ENCODE results near the gene HRH4.

HRH4 gene

GRCh38 chr18:24460388-24460787, at the start of gene HRH4:
HRH4 (plus strand) TSS chr18:24460637; CDS start chr18:24460729, 92 bp downstream.
- no peak for DNase-seq (ENCODE audit: low spot score)

DNA sequence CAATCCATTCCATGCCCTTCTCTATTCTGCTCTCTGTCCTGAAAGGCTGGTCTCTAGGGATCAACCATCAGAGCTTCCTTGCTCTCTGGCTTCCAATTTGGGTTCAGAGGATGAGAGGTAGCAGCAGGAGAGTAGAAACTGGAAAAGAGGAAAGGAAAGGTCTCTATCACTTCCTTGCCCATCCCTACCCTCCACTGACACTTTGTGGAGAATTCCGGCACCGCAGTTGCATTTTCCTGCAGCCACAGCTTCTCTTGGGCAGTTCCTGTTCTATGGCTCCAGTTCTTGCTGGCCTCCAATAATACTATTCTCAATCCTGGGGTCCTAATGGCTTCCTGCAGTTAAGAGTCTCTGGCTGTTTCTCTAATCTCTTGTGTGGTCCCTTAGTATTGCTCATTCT, 47.3 kb upstream of the HRH4 start:
- no peak for DNase-seq (ENCODE audit: low spot score)

DNA sequence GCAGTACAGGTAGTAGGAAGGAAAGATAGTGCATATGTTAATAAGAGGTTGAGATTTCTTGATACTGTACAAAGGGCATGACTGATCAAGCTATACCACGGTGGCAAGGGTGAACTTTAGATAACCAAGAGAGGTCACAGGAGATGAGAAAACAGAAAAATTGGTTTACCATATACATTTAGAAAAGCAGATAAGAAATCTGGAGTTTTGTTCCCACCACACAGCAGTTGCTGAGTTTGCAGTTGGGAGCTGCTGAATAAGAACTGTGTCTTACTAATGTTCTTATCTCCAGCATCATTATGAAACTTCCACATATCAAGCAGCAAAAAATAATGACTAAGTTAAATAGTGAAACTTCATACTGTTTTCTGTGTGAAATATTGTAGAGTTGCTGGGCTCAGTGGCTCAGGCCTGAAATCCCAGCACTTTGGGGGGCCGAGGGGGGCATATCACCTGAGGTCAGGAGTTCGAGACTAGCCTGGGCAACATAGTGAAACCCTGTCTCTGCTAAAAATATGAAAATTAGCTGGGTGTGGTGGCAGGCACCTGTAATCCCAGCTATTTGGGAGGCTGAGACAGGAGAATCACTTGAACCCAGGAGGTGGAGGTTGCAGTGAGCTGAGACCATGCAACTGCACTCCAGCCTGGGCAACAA, 46.0 kb upstream of the HRH4 start:
- DNase-seq (ENCODE audit: low spot score) = no peak

DNA sequence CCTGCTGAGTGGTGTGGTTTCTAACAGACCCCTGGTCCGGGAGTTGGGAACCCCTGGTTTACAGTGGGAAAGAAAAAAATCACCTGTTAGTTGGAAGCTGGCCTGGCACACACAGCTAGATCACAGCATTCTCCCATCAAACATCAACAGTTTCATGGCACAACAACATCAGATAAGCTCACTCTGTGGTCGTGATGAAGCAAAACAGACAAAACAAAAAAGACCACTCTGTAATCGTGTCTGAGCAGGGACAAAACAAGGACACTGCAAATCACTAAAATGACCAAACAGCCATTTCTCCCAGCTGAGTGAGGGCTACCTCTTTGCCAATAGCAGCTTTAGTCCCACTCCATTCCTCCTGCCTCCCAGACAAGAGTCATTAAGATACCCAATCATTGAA, 43.0 kb upstream of the HRH4 start:
- DNase-seq (ENCODE audit: low spot score) = no peak

DNA sequence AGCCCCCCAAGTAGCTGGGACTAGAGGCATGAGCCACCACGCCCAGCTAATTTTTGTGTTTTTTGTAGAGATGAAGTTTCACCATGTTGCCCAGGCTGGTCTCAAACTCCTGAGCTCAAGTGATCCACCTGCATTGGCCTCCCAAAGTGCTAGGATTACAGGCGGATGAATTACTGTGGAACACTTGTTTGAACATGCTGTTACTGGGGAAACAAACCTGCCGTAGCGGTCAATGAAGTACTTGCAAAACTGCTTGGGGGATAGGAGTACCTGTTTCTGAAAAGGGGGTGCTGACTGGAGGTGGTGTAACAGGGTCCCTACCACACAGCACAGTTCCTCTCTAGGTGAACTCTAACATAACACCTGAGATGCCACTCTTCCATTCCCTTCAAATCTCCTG, 39.9 kb upstream of the HRH4 start:
- DNase-seq (ENCODE audit: low spot score) = no peak

DNA sequence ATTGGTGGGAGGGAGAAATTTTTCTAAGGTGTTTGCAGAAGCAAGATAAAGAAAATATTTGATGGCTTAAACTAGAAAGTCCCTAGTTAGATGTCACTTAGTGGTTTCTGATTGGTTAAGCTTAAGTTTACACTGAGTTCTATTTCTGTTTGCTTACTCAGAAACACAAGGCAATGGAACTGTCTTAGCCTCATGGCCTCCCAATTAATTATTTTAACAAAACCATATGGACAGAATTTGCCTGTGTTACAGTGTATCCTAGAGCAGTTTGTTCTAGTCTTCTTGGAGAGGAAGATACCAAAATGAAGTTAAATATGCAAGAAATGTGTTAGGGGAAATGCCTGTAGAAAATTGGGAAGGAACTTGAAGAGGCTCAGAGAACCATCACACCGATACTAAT, 38.6 kb upstream of the HRH4 start:
- no peak for DNase-seq (ENCODE audit: low spot score)

DNA sequence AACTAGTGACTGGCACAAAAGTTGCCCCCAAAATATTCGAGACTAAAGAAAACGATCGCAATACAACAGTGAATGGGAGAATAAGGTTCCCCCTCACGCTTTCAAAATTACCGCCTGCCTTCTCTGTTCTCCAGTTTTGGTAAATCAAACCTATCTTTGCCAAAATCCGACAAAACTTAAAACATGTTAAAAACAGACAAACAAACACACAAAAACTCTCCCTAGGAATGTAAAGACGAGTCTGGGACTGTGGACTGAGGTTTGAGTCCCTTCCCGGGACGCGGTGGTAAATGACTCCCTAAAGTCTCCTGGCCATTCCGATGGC, 34.4 kb upstream of the HRH4 start:
- DNase-seq (ENCODE audit: low spot score) = no peak

DNA sequence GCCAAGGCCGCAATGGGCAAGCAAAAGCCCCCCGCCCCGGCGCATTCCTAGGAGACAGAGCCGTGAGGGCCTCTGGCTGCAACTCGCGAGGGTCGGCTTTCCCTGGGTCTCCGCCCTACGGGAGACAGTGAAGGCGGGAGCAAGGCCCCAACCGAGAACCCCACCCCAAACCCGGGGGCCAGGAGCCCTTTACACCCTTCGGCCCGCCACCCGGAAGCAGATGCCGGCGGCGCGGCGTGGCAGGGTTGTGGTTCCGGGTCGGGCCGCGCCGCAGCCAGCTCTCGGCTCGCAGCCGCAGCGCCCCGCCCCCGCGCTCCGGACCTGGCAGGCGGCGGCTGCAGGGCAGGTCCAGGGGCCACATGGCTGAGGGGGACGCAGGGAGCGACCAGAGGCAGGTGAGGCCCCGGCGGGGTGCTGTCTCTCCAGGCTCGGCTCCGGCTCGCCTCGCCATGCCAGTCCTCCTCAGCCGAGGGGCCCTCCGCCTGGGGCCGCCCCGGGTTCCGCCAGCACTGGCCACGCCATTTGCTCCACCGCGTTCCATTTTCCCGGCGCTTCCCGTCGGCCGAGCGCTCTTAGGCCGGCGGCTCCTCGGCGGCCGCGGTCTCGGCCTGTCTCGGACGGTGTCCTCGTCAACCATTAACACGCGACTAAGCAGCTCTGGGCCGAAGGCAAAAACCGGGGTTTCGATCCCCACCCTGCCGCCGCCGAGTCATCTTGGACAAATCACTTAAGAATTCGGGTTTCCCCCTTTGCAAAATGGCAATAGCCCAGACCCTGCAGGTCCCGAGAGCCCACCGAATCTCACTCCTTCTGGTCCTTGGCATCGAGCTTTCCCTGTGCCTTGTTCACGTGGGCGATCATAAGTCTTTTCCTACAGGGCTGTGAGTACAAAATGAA, 33.8 kb upstream of the HRH4 start, which contains the start of gene IMPACT:
IMPACT (plus strand) TSS at position 273 of the 897 bp plus-strand sequence; CDS start at position 360, 87 bp downstream.
- peak; percentile 80 for DNase-seq (ENCODE audit: low spot score)

- no peak for DNase-seq (ENCODE audit: low spot score)
Measured at GRCh38 chr18:24427484-24427883, 33.0 kb upstream of the HRH4 start.

- no peak for DNase-seq (ENCODE audit: low spot score)
Measured at GRCh38 chr18:24428709-24429108, 31.7 kb upstream of the HRH4 start.

DNA sequence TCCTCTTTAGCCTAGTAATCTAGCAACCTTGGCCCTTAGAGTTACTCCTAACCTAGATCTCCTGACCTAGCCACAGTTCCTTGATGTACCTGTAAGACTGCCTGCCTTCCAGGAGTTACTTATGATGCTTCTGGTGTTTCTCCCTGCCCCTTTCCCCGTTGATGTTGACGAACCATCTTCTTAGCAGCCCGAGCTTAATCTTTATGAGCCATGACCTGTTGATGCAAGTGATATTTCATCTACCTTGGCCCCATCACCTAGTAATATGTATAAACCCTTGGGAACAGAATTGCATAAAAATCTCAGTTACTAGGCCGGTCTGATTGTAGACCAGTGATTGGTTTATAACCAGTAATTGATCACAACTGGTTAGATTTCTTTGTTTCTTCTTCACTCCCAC, 31.2 kb upstream of the HRH4 start:
- DNase-seq (ENCODE audit: low spot score) = no peak

- DNase-seq (ENCODE audit: low spot score) = no peak
Measured at GRCh38 chr18:24432618-24433017, 27.8 kb upstream of the HRH4 start.

DNA sequence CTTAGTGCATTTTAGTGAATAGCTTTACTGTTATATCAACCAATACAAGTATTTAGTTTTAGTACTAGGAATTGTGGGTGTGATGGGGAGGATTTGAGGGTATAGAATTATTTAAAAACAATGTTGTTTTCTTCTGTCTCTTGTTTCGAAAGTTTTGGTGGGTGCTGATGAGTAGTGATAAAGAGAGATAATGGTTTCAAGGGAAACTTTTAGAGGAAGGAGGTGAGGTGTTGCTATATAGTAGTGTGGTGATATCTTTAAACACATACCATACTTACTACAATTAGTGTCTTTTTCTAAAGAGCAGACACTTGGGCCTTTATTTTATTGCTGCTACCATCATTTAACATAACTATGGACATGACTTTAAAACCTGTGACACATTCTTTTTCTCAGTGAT, 23.5 kb upstream of the HRH4 start:
- DNase-seq (ENCODE audit: low spot score) = no peak

GRCh38 chr18:24443870-24444269, 16.6 kb upstream of the HRH4 start:
- peak; percentile 20 for DNase-seq (ENCODE audit: low spot score)

DNA sequence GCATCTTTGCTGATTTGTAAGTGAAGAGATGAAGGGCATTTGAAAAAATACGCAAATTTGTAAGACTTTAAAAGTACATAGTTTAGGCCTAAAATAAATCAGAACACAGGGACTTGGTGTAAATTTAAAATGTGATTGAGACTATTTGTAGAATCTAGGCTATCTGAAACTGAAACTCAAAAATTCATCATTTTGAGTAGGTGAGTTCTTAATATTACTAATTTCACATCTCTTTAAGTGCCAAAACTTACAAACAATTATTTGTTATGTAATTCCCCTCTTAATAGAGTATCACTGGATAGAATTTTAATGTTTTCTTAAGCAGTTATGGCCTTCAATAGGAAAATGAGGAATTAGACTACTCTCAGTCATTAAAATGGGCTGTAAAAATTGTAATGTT, 14.0 kb upstream of the HRH4 start:
- DNase-seq (ENCODE audit: low spot score) = no peak

- DNase-seq (ENCODE audit: low spot score) = no peak
Measured at GRCh38 chr18:24446953-24447538, 13.4 kb upstream of the HRH4 start.

- DNase-seq (ENCODE audit: low spot score) = no peak
Measured at GRCh38 chr18:24447961-24448360, 12.5 kb upstream of the HRH4 start.

- DNase-seq (ENCODE audit: low spot score) = no peak
Measured at GRCh38 chr18:24456549-24456948, 3.9 kb upstream of the HRH4 start.

GRCh38 chr18:24459772-24460171, 665 bp upstream of the HRH4 start:
- DNase-seq (ENCODE audit: low spot score) = no peak

GRCh38 chr18:24461996-24462395, 1.6 kb downstream of the HRH4 start:
- no peak for DNase-seq (ENCODE audit: low spot score)

- peak; percentile 6 for DNase-seq (ENCODE audit: low spot score)
Measured at GRCh38 chr18:24462838-24463775, 2.7 kb downstream of the HRH4 start.

DNA sequence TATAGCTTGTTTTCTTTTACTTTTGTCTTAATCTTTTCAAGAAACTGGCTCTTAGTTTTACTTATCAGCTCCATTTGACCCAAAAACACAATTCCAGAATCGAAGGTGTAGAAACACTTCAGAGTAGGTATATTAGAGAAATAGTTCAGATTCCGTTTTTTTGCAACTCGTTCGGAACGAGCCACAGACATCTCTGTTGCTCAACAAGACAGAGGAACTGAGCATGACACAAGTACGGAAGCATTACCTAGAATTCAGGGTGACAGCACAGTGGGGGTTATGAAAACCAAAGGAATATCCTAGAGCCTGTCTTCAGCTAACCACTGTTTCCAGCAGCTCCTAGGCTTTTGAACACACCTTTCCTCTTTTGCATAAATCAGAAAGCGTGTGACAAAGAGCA, 5.0 kb downstream of the HRH4 start:
- no peak for DNase-seq (ENCODE audit: low spot score)
